Activated CD8-positive, alpha-beta T cell treated with anti-CD3 and anti-CD28 coated beads for 36 hours (primary cell): Measurements from ENCODE around the gene KLHL25. TPM values are rescaled to one million over a fixed set of nuclear protein-coding genes. Genes with fewer than 3 reads are reported as not detected.

ENCODE experiments used
- ATAC-seq: fragments of 200-7000 bp; cut with Tn5 transposase; one replicate; pipeline ENCODE4 v1.10.0; 2021; ENCODE audit warnings: mild to moderate bottlenecking, moderate library complexity
- CTCF ChIA-PET: fragments of 350-600 bp; sonication (Branson Sonifier 250); formaldehyde crosslinking; loops from one replicate; lab custom pipeline; 2021; ENCODE audit warnings: antibody characterized with exemption; lab: Charles Lee
- POLR2A ChIA-PET: fragments of 350-600 bp; sonication (Branson Sonifier 250); formaldehyde crosslinking; loops from one replicate; lab custom pipeline; 2021; ENCODE audit warnings: antibody characterized with exemption; lab: Charles Lee
- DNase-seq: peaks from one replicate; pipeline ENCODE4 v3.0.0-alpha.2; 2020
- H3K27ac Mint-ChIP-seq: one replicate; pipeline ENCODE4 v1.8.0; 2021; ENCODE audit warnings: mild to moderate bottlenecking, mixed read lengths
- H3K27me3 Mint-ChIP-seq: one replicate; pipeline ENCODE4 v1.8.0; 2021; ENCODE audit warnings: mixed read lengths
- H3K36me3 Mint-ChIP-seq: one replicate; pipeline ENCODE4 v1.8.0; 2021; ENCODE audit warnings: low read depth, mixed read lengths
- H3K4me1 Mint-ChIP-seq: one replicate; pipeline ENCODE4 v1.8.0; 2021; ENCODE audit warnings: low read depth, mixed read lengths
- H3K4me3 Mint-ChIP-seq: one replicate; pipeline ENCODE4 v1.8.0; 2021; ENCODE audit warnings: mild to moderate bottlenecking, moderate library complexity, mixed read lengths
- H3K9me3 Mint-ChIP-seq: one replicate; pipeline ENCODE4 v1.8.0; 2021; ENCODE audit warnings: mixed read lengths
- intact Hi-C: fragments of 100-400 bp; cut with micrococcal nuclease; formaldehyde crosslinking; loops from one replicate; pipeline ENCODE4 v1.10.0; 2022
- total RNA-seq, 2 experiments: library from RNA; stranded (reverse); gene quantifications; one replicate each; pipeline ENCODE4 v1.2.3, GENCODE V29; 2021
- TF ChIP-seq, protein P1 (sequence below): fragments of 200-600 bp; IDR thresholded peaks from one replicate; pipeline ENCODE4 v1.8.0; 2022; ENCODE audit warnings: antibody characterized with exemption, mild to moderate bottlenecking

KLHL25 gene
- total RNA-seq, 2 experiments from 2014 or later: 2.9 to 3.3 TPM

DNA sequence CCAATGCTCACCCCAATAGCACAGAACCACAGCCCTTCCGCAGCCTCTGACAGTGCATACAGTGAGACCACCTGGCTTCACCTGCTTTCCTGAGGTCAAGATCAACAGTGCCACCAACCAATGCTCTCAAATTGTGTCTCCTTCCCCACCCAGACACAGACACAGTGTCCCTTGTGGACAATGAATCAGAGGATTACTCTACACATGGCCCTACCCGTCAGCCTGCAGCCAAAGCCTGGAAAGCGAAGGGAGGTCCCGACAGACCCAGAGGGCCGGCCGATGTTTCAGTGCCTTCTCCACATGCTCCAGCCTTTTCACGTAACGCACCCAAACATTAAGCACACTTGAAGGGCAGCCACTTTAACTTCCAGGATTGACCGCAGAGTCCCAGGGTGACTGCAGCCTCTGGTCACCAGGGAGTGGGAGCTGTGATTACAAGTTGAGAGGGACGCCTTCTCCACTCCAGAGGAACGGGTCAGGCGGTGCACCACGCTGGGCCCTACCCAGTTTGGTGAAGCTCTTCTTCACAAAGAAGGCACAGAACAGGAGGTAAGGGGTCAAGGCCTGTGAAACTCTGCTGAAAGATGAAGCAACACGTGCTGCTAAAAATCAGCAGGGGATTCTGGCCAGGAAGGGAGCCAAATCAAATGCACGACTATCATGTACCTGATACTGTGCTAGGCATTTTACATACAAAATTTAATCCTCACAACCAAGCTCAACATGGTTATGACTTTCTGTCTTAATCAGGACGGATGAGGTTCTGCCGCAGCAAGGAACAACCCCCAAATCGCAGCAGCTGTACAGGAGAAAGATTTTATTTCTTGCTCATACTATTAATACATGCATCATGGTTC lies 17.2 kb downstream of the KLHL25 start:
- Mint-ChIP-seq H3K36me3 (no peaks in the 10 kb centered on the region), H3K4me1 (peaks cover 12% of the 10 kb centered on the region), H3K4me3 (no peak overlapping the region), H3K27me3 (no peaks in the 10 kb centered on the region), H3K27ac (no peak overlapping the region), H3K9me3 (no peaks in the 10 kb centered on the region)
- ChIA-PET POLR2A (interaction anchor here (0.7 kb wide), 1 partner anchor 11 kb away, joined by 4 read pairs; no protein-coding TSS in a partner anchor), CTCF (no interaction called here)
- TF ChIP-seq, protein P1, sequence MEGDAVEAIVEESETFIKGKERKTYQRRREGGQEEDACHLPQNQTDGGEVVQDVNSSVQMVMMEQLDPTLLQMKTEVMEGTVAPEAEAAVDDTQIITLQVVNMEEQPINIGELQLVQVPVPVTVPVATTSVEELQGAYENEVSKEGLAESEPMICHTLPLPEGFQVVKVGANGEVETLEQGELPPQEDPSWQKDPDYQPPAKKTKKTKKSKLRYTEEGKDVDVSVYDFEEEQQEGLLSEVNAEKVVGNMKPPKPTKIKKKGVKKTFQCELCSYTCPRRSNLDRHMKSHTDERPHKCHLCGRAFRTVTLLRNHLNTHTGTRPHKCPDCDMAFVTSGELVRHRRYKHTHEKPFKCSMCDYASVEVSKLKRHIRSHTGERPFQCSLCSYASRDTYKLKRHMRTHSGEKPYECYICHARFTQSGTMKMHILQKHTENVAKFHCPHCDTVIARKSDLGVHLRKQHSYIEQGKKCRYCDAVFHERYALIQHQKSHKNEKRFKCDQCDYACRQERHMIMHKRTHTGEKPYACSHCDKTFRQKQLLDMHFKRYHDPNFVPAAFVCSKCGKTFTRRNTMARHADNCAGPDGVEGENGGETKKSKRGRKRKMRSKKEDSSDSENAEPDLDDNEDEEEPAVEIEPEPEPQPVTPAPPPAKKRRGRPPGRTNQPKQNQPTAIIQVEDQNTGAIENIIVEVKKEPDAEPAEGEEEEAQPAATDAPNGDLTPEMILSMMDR: no peak
- intact Hi-C loops: no loop called here
- ATAC-seq (no peak), DNase-seq (no peak)

DNA sequence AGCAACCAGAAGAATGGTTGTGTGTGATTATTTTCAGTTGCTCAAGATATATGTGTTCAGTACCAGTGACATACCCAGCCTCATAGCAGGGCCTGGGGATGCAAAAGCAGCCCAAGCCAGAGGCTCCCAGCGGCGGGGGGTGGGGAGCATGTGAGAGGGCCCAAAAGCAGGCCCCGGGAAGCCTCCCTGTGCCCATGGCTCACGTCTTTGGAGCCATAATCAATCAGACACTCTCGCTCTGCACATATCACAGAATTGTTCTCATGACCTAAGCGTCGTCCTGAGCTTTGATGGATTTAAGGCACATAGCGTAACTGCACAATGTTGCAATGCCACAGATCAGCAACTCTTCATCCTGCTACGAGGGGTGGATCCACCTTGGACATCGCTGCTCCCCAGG lies 20.8 kb downstream of the KLHL25 start:
- H3K36me3 Mint-ChIP-seq: no peaks in the 10 kb centered on the region
- ATAC-seq (no peak), DNase-seq (no peak)
- TF ChIP-seq, protein P1: no peak
- no peaks in the 10 kb centered on the region for H3K9me3 Mint-ChIP-seq
- no peak overlapping the region for H3K27ac Mint-ChIP-seq
- H3K4me3 Mint-ChIP-seq: no peak overlapping the region
- H3K4me1 Mint-ChIP-seq: peaks cover 2% of the 10 kb centered on the region
- CTCF ChIA-PET: no interaction called here
- POLR2A ChIA-PET: no interaction called here
- intact Hi-C loops: no loop called here
- H3K27me3 Mint-ChIP-seq: no peaks in the 10 kb centered on the region

DNA sequence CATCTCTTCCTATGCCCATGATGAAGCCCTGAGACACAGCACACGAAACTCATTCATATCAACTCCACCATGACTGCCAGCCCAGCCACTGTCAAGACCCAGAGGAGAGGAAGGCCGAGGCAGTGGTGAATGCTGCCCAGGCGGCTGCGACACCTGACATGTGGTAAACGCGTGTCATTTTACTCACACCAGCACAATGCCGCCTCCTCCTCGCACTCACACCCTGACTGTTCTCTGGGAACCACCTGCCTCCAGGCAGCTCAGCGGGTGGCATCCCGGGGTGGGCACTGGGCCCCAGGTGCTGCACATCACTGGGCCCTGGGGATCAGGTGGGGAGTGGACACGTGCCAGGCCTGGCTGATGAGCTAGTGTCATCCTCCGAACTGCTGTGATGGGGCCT lies 21.5 kb downstream of the KLHL25 start:
- Mint-ChIP-seq H3K27ac (no peak overlapping the region), H3K9me3 (no peaks in the 10 kb centered on the region), H3K4me1 (peaks cover 2% of the 10 kb centered on the region), H3K36me3 (no peaks in the 10 kb centered on the region), H3K27me3 (no peaks in the 10 kb centered on the region), H3K4me3 (no peak overlapping the region)
- ATAC-seq (no peak), DNase-seq (no peak)
- intact Hi-C loops: no loop called here
- TF ChIP-seq, protein P1: no peak
- POLR2A ChIA-PET: no interaction called here
- CTCF ChIA-PET: no interaction called here

DNA sequence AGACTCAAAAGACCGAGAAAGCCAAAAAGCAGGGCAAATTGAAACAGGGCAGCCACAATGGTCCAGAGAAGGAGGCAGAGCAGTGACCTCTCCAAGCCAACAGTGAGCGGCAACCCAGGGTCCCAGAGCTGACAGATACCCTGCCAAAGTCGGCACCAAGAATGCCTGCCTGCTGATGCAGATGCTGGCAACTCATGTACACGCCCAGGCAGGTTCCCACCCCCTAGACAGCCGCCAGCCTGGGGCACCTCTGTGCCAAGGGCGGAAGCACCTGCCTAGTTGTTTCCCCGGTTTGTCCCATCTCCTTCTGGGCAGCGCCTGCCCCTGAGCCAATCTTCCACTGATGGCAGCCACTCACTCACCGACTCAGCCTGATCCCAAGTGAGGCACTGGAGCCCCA lies 22.1 kb downstream of the KLHL25 start:
- intact Hi-C loops: no loop called here
- Mint-ChIP-seq H3K9me3 (no peaks in the 10 kb centered on the region), H3K4me1 (peaks cover 2% of the 10 kb centered on the region), H3K27ac (no peak overlapping the region), H3K36me3 (no peaks in the 10 kb centered on the region), H3K27me3 (no peaks in the 10 kb centered on the region), H3K4me3 (no peak overlapping the region)
- ATAC-seq (no peak), DNase-seq (no peak)
- POLR2A ChIA-PET: no interaction called here
- TF ChIP-seq, protein P1: no peak
- CTCF ChIA-PET: no interaction called here

DNA sequence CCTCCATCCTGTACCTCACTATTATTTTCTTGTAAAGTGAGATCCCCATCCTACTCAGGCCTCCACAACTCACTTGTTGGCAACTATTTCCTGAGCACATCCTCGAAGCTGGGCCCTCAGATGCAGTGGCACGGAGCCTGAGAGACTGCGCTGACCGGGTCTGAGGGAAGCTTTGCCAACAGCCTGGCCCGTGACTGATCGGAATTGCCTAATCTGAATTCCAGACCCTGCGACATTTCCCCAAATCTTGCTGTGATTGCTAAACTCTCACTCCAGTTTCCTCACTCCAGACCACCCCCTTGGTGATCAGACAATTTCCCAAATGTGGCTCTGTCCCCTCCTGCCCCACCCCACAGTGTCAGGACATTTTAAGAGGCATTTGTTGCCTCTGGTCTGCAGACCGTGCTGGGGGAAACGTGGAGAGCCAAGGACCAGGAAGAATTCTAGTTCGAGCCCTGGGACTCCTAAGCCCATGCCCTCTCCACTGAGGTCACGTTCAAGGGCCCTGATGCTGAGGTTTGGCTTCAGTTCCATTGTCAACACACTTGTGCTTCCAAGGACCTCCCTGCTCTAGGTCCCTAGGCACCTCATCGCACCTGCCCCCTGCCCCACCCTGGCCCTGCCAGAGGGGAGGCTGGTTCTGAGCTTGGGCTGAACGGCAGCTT lies 22.8 kb downstream of the KLHL25 start:
- Mint-ChIP-seq H3K27me3 (no peaks in the 10 kb centered on the region), H3K4me1 (no peaks in the 10 kb centered on the region), H3K4me3 (no peak overlapping the region), H3K36me3 (no peaks in the 10 kb centered on the region), H3K9me3 (no peaks in the 10 kb centered on the region), H3K27ac (no peak overlapping the region)
- CTCF ChIA-PET: no interaction called here
- TF ChIP-seq, protein P1: no peak
- POLR2A ChIA-PET: no interaction called here
- DNase-seq (no peak), ATAC-seq (no peak)
- intact Hi-C loops: no loop called here
